CD14-positive monocyte (primary cell): ENCODE measurements around the gene PRDM11. TPM values are rescaled to one million over a fixed set of nuclear protein-coding genes. Genes with fewer than 3 reads are reported as not detected.

ENCODE experiments used
- DNase-seq, 3 donors: peaks; one replicate each; pipeline ENCODE4 v3.0.0-alpha.2; 2011 to 2022
- H2AFZ ChIP-seq: 2 replicates; pipeline ENCODE4 v1.6.0; 2012; ENCODE audit warnings: mild to moderate bottlenecking, low read depth, low read length, inconsistent platforms; ENCODE audit not compliant: insufficient read depth, poor library complexity, severe bottlenecking
- H3K27ac ChIP-seq, 2 donors: 1 replicate in 1 of 2; 2 replicates in 1 of 2; pipeline ENCODE4 v1.5.1; 2012 to 2013; ENCODE audit warnings: low read length in 2 of 2, control low read depth in 1 of 2, inconsistent platforms in 1 of 2, low read depth in 1 of 2, mild to moderate bottlenecking in 1 of 2
- H3K27me3 ChIP-seq, 2 donors: one replicate each; pipeline versions ENCODE4 v1.6.0 to v1.6.1; 2011 to 2013; ENCODE audit warnings: low read length in 2 of 2; ENCODE audit not compliant: control insufficient read depth in 2 of 2, insufficient read depth in 2 of 2
- H3K36me3 ChIP-seq, 2 donors: replicated peaks in 1 of 2; 1 replicate in 1 of 2; 2 replicates in 1 of 2; pipeline versions ENCODE4 v1.5.1 to v1.6.1; 2012 to 2013; ENCODE audit warnings: low read length in 2 of 2, control low read depth in 1 of 2, inconsistent platforms in 1 of 2, mild to moderate bottlenecking in 1 of 2; ENCODE audit not compliant: insufficient read depth in 2 of 2, control insufficient read depth in 1 of 2
- H3K4me1 ChIP-seq, 2 donors: 1 replicate in 1 of 2; 2 replicates in 1 of 2; pipeline versions ENCODE4 v1.5.1 to v1.6.1; 2012 to 2013; ENCODE audit warnings: low read length in 2 of 2, control low read depth in 1 of 2, inconsistent platforms in 1 of 2, mild to moderate bottlenecking in 1 of 2, moderate library complexity in 1 of 2; ENCODE audit not compliant: insufficient read depth in 2 of 2, control insufficient read depth in 1 of 2
- H3K4me2 ChIP-seq: replicated peaks from 2 replicates; pipeline ENCODE3; 2012; ENCODE audit warnings: low read length, moderate library complexity, mild to moderate bottlenecking; ENCODE audit not compliant: poor library complexity, severe bottlenecking; ENCODE audit errors: extremely low read depth
- H3K4me3 ChIP-seq, 3 experiments: fragments of 200-600 bp in 1 of 3; sonication (generic) in 1 of 3; replicated peaks in 1 of 3; 1 replicate in 2 of 3; 2 replicates in 1 of 3; pipeline ENCODE4 v1.5.1; 2011 to 2013; ENCODE audit warnings: low read length in 3 of 3, mild to moderate bottlenecking in 3 of 3, control low read depth in 2 of 3, low read depth in 2 of 3, inconsistent platforms in 1 of 3, moderate library complexity in 1 of 3
- H3K79me2 ChIP-seq: 2 replicates; pipeline ENCODE4 v1.6.0; 2012; ENCODE audit warnings: mild to moderate bottlenecking, control low read depth, inconsistent platforms, low read length, moderate library complexity; ENCODE audit not compliant: insufficient read depth
- H3K9ac ChIP-seq: 2 replicates; pipeline ENCODE4 v1.6.0; 2017; ENCODE audit warnings: low read length, mild to moderate bottlenecking; ENCODE audit not compliant: insufficient read depth, poor library complexity, severe bottlenecking
- H3K9me3 ChIP-seq, 2 donors: replicated peaks in 1 of 2; 1 replicate in 1 of 2; 2 replicates in 1 of 2; pipeline versions ENCODE4 v1.5.1 to v1.6.1; 2012 to 2013; ENCODE audit warnings: low read length in 2 of 2, control low read depth in 1 of 2; ENCODE audit not compliant: control insufficient read depth in 1 of 2, insufficient read depth in 1 of 2
- H4K20me1 ChIP-seq: 2 replicates; pipeline ENCODE4 v1.6.0; 2012; ENCODE audit warnings: mild to moderate bottlenecking, low read length, control low read depth, moderate library complexity; ENCODE audit not compliant: insufficient read depth
- H3K27ac Mint-ChIP-seq, 7 donors: one replicate each; pipeline ENCODE4 v1.8.0; 2020; ENCODE audit warnings: mild to moderate bottlenecking in 7 of 7, mixed read lengths in 7 of 7, moderate library complexity in 6 of 7, inconsistent platforms in 2 of 7
- H3K27me3 Mint-ChIP-seq, 3 donors: one replicate each; pipeline ENCODE4 v1.8.0; 2021 to 2022; ENCODE audit warnings: low read depth in 3 of 3, mild to moderate bottlenecking in 3 of 3, mixed read lengths in 3 of 3, moderate library complexity in 3 of 3, inconsistent platforms in 1 of 3
- H3K36me3 Mint-ChIP-seq, 2 donors: one replicate each; pipeline ENCODE4 v1.8.0; 2020; ENCODE audit warnings: mixed read lengths in 2 of 2, inconsistent platforms in 1 of 2, mild to moderate bottlenecking in 1 of 2
- H3K4me1 Mint-ChIP-seq: one replicate; pipeline ENCODE4 v1.8.0; 2020; ENCODE audit warnings: mild to moderate bottlenecking, mixed read lengths
- H3K4me3 Mint-ChIP-seq, 2 donors: one replicate each; pipeline ENCODE4 v1.8.0; 2020; ENCODE audit warnings: mild to moderate bottlenecking in 2 of 2, mixed read lengths in 2 of 2, moderate library complexity in 1 of 2
- H3K9me3 Mint-ChIP-seq, 7 donors: one replicate each; pipeline ENCODE4 v1.8.0; 2020 to 2022; ENCODE audit warnings: mixed read lengths in 7 of 7, mild to moderate bottlenecking in 6 of 7, moderate library complexity in 6 of 7, inconsistent platforms in 2 of 7
- WGBS: methylation state at CpG from one replicate; pipeline ENCODE4 v1.1.5; 2013; ENCODE audit warnings: missing lambda C conversion rate; ENCODE audit not compliant: insufficient coverage; 5-methylcytosine and 5-hydroxymethylcytosine counted together
- intact Hi-C, 2 donors: fragments of 100-400 bp; cut with micrococcal nuclease; formaldehyde crosslinking; loops; one replicate each; pipeline versions ENCODE4 v1.15.0 to v1.15.1; 2023
- polyA plus RNA-seq, 3 donors: library from polyadenylated mRNA; depleted of rRNA in 1 of 3; unstranded in 2 of 3; stranded (reverse) in 1 of 3; fragments of 300-500 nt in 2 of 3; fragments of >200 nt in 1 of 3; fragmentation: Illumina TruSeq in 2 of 3; gene quantifications; 1 replicate in 2 of 3; 2 replicates in 1 of 3; pipeline ENCODE4 v1.2.3, GENCODE V29; 2012 to 2021
- TF ChIP-seq, protein P1 (sequence below): fragments of 200-600 bp; IDR thresholded peaks from one replicate; pipeline ENCODE4 v1.8.0; 2022; ENCODE audit warnings: antibody characterized with exemption, mild to moderate bottlenecking

Gene PRDM11
- polyA plus RNA-seq, 3 donors: 0.48 to 1.8 TPM; not detected in 1

DNA sequence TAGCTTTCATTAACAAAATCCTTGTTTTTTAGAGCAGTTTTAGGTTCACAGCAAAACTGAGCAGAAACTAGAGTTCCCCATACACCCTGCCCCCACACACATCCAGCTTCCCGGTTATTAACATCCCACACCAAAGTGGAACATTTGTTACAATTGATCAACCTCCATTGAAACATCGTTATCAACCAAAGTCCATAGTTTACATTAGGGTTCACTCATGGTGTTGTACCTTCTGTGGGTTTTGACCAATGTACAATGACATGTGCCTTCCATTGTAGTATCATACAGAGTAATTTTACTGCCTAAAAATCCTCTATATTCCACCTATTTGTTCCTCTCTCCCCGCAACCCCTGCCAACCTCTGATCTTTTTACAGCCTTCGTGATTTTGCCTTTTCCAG lies 28.5 kb downstream of the PRDM11 start:
- H4K20me1 ChIP-seq: no peaks in the 10 kb centered on the region
- no peak overlapping the region for H3K4me3 Mint-ChIP-seq
- no peak overlapping the region for H2AFZ ChIP-seq
- peaks cover 11 to 20% (median 14%) of the 10 kb centered on the region in 3 donors for H3K27me3 Mint-ChIP-seq
- no peaks in the 10 kb centered on the region for H3K36me3 Mint-ChIP-seq
- H3K4me3 ChIP-seq: no peak overlapping the region
- H3K4me2 ChIP-seq: no peak overlapping the region
- peaks cover 0 to 5% (median 0%) of the 10 kb centered on the region in 7 donors for H3K9me3 Mint-ChIP-seq
- TF ChIP-seq, protein P1, sequence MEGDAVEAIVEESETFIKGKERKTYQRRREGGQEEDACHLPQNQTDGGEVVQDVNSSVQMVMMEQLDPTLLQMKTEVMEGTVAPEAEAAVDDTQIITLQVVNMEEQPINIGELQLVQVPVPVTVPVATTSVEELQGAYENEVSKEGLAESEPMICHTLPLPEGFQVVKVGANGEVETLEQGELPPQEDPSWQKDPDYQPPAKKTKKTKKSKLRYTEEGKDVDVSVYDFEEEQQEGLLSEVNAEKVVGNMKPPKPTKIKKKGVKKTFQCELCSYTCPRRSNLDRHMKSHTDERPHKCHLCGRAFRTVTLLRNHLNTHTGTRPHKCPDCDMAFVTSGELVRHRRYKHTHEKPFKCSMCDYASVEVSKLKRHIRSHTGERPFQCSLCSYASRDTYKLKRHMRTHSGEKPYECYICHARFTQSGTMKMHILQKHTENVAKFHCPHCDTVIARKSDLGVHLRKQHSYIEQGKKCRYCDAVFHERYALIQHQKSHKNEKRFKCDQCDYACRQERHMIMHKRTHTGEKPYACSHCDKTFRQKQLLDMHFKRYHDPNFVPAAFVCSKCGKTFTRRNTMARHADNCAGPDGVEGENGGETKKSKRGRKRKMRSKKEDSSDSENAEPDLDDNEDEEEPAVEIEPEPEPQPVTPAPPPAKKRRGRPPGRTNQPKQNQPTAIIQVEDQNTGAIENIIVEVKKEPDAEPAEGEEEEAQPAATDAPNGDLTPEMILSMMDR: no peak
- no peaks in the 10 kb centered on the region for H3K9me3 ChIP-seq
- no peak overlapping the region for H3K9ac ChIP-seq
- H3K4me1 Mint-ChIP-seq: peaks cover 4% of the 10 kb centered on the region
- H3K36me3 ChIP-seq: no peaks in the 10 kb centered on the region
- H3K27me3 ChIP-seq: peaks cover 4 to 13% of the 10 kb centered on the region in 2 donors
- intact Hi-C loops: no loop called here
- no peak overlapping the region for H3K27ac ChIP-seq
- WGBS: 100% methylated on average over 1 of the region's 4 CpGs
- peaks cover 1 to 4% of the 10 kb centered on the region in 2 donors for H3K4me1 ChIP-seq
- H3K27ac Mint-ChIP-seq: no peak overlapping the region
- no peak for DNase-seq
- no peaks in the 10 kb centered on the region for H3K79me2 ChIP-seq

GRCh38 chr11:45176996-45177395 lies 30.6 kb downstream of the PRDM11 start:
- intact Hi-C loops: no loop called here
- Histone ChIP-seq H3K9ac (no peak overlapping the region), H3K36me3 (no peaks in the 10 kb centered on the region), H3K4me3 (no peak overlapping the region), H3K79me2 (no peaks in the 10 kb centered on the region), H3K27ac (no peak overlapping the region), H3K4me1 (peaks cover 7 to 15% of the 10 kb centered on the region in 2 donors), H3K9me3 (no peaks in the 10 kb centered on the region), H2AFZ (no peak overlapping the region), H4K20me1 (no peaks in the 10 kb centered on the region), H3K4me2 (no peak overlapping the region), H3K27me3 (peaks cover 4 to 26% of the 10 kb centered on the region in 2 donors)
- Mint-ChIP-seq H3K9me3 (peaks cover 0 to 8% (median 0%) of the 10 kb centered on the region in 7 donors), H3K27me3 (peaks cover 18 to 34% (median 22%) of the 10 kb centered on the region in 3 donors), H3K27ac (no peak overlapping the region), H3K36me3 (no peaks in the 10 kb centered on the region), H3K4me1 (peaks cover 10% of the 10 kb centered on the region), H3K4me3 (no peak overlapping the region)
- no CpG with 5 or more reads among the region's 1 CpG for WGBS
- no peak for DNase-seq
- TF ChIP-seq, protein P1: no peak
